H1 (cell line): ENCODE measurements around the gene CNTN5. TPM values are rescaled to one million over a fixed set of nuclear protein-coding genes. Genes with fewer than 3 reads are reported as not detected.

ENCODE experiments used
- CTCF ChIA-PET: fragments of 300-600 bp; sonication (Branson Sonifier 250); formaldehyde crosslinking; loops from one replicate; lab custom pipeline; 2021; ENCODE audit not compliant: partially characterized antibody; lab: Charles Lee
- POLR2A ChIA-PET: fragments of 300-600 bp; sonication (Branson Sonifier 250); formaldehyde crosslinking; loops from one replicate; lab custom pipeline; 2021; ENCODE audit warnings: inconsistent platforms; ENCODE audit not compliant: partially characterized antibody; lab: Charles Lee
- DNase-seq, 2 experiments: peaks; one replicate each; pipeline versions ENCODE4 v3.0.0 to v3.0.0-alpha.2; 2010 to 2022; ENCODE audit warnings: low spot score in 2 of 2, low read depth in 1 of 2, mixed read lengths in 1 of 2
- FAIRE-seq: peaks from 2 replicates; lab custom pipeline; 2011; peaks lifted over from hg19 to GRCh38; lab: Jason Lieb, UNC
- H2AFZ ChIP-seq: 2 replicates; pipeline ENCODE4 v1.8.1; 2012; ENCODE audit warnings: low read length, inconsistent platforms
- H2AK5ac ChIP-seq: 2 replicates; pipeline ENCODE4 v1.6.1; 2013; ENCODE audit warnings: low read depth, low read length
- H2BK120ac ChIP-seq: replicated peaks from 2 replicates; pipeline ENCODE3; 2013; ENCODE audit warnings: low read depth, low read length, inconsistent platforms
- H2BK12ac ChIP-seq: 2 replicates; pipeline ENCODE4 v1.6.1; 2013; ENCODE audit warnings: low read depth, low read length
- H2BK15ac ChIP-seq: 2 replicates; pipeline ENCODE4 v1.6.1; 2013; ENCODE audit warnings: low read length
- H2BK20ac ChIP-seq: 2 replicates; pipeline ENCODE4 v1.6.1; 2013; ENCODE audit warnings: low read length
- H2BK5ac ChIP-seq: 2 replicates; pipeline ENCODE4 v1.6.1; 2013; ENCODE audit warnings: low read depth, low read length
- H3K14ac ChIP-seq: 2 replicates; pipeline ENCODE4 v1.6.1; 2013; ENCODE audit warnings: inconsistent platforms; ENCODE audit not compliant: insufficient read length
- H3K18ac ChIP-seq: 2 replicates; pipeline ENCODE4 v1.6.1; 2013; ENCODE audit warnings: low read length; ENCODE audit errors: extremely low read depth
- H3K23ac ChIP-seq: 2 replicates; pipeline ENCODE4 v1.6.1; 2013; ENCODE audit warnings: inconsistent platforms; ENCODE audit not compliant: insufficient read length
- H3K23me2 ChIP-seq: 2 replicates; pipeline ENCODE4 v1.6.1; 2013; ENCODE audit warnings: low read depth, low read length
- H3K27ac ChIP-seq: 2 replicates; pipeline ENCODE4 v1.6.1; 2011; ENCODE audit warnings: low read depth, low read length, inconsistent platforms
- H3K27me3 ChIP-seq, 4 experiments: replicated peaks in 1 of 4; 1 replicate in 1 of 4; 2 replicates in 3 of 4; pipeline versions ENCODE4 v1.6.1 to v1.8.1; 2011 to 2013; ENCODE audit warnings: low read length in 3 of 4, mild to moderate bottlenecking in 3 of 4, inconsistent platforms in 2 of 4, mixed read lengths in 2 of 4, moderate library complexity in 1 of 4; ENCODE audit not compliant: control insufficient read depth in 3 of 4, insufficient read depth in 3 of 4; ENCODE audit errors: extremely low read depth in 1 of 4
- H3K36me3 ChIP-seq, 4 experiments: 2 replicates each; pipeline versions ENCODE4 v1.6.1 to v1.8.1; 2011 to 2013; ENCODE audit warnings: mild to moderate bottlenecking in 4 of 4, low read length in 3 of 4, moderate library complexity in 2 of 4, control low read depth in 1 of 4, inconsistent platforms in 1 of 4; ENCODE audit not compliant: insufficient read depth in 4 of 4, control insufficient read depth in 2 of 4
- H3K4ac ChIP-seq: replicated peaks from 2 replicates; pipeline ENCODE3; 2013; ENCODE audit warnings: low read length, low read depth, mixed read lengths, inconsistent platforms; ENCODE audit not compliant: insufficient read length
- H3K4me1 ChIP-seq, 4 experiments: replicated peaks in 1 of 4; 1 replicate in 1 of 4; 2 replicates in 3 of 4; pipeline versions ENCODE4 v1.6.1 to v1.8.1; 2011 to 2013; ENCODE audit warnings: low read length in 3 of 4, inconsistent platforms in 2 of 4, mixed read lengths in 1 of 4; ENCODE audit not compliant: insufficient read depth in 4 of 4, control insufficient read depth in 3 of 4
- H3K4me2 ChIP-seq, 2 experiments: 2 replicates each; pipeline versions ENCODE4 v1.6.1 to v1.8.1; 2011 to 2013; ENCODE audit warnings: low read depth in 2 of 2, low read length in 2 of 2, control low read depth in 1 of 2, inconsistent platforms in 1 of 2, mild to moderate bottlenecking in 1 of 2; ENCODE audit not compliant: insufficient read depth in 1 of 2
- H3K4me3 ChIP-seq, 4 experiments: fragments of 200-600, 300-600 bp in 1 of 4; sonication (generic), shearing (Covaris generic), sonication (Bioruptor Twin) in 1 of 4; 2 replicates each; pipeline versions ENCODE4 v1.5.1 to v1.8.1; 2011 to 2016; ENCODE audit warnings: low read length in 4 of 4, low read depth in 3 of 4, control low read depth in 2 of 4, inconsistent platforms in 2 of 4, mild to moderate bottlenecking in 2 of 4, mixed read lengths in 1 of 4, moderate library complexity in 1 of 4; ENCODE audit not compliant: insufficient read depth in 2 of 4; ENCODE audit errors: extremely low read depth in 1 of 4
- H3K56ac ChIP-seq: replicated peaks from 2 replicates; pipeline ENCODE3; 2013; ENCODE audit warnings: low read depth, mild to moderate bottlenecking, mixed read lengths, low read length, inconsistent platforms; ENCODE audit not compliant: insufficient read length
- H3K79me1 ChIP-seq: 2 replicates; pipeline ENCODE4 v1.6.1; 2013; ENCODE audit warnings: low read depth, low read length, control low read depth
- H3K79me2 ChIP-seq, 2 experiments: 2 replicates each; pipeline versions ENCODE4 v1.6.1 to v1.8.1; 2012 to 2013; ENCODE audit warnings: low read length in 2 of 2, mild to moderate bottlenecking in 2 of 2, inconsistent platforms in 1 of 2; ENCODE audit not compliant: insufficient read depth in 2 of 2, control insufficient read depth in 1 of 2
- H3K9ac ChIP-seq, 4 experiments: replicated peaks in 1 of 4; 1 replicate in 1 of 4; 2 replicates in 3 of 4; pipeline versions ENCODE4 v1.6.1 to v1.8.1; 2011 to 2013; ENCODE audit warnings: low read depth in 3 of 4, low read length in 3 of 4, control low read depth in 2 of 4, mild to moderate bottlenecking in 2 of 4, moderate library complexity in 2 of 4, inconsistent platforms in 1 of 4; ENCODE audit errors: extremely low read depth in 1 of 4
- H3K9me3 ChIP-seq, 2 experiments: 2 replicates each; pipeline versions ENCODE4 v1.6.1 to v1.8.1; 2012 to 2013; ENCODE audit warnings: mild to moderate bottlenecking in 2 of 2, moderate library complexity in 2 of 2, control low read depth in 1 of 2, inconsistent platforms in 1 of 2, low read depth in 1 of 2, low read length in 1 of 2, mixed read lengths in 1 of 2; ENCODE audit not compliant: insufficient read depth in 2 of 2
- H4K20me1 ChIP-seq, 2 experiments: replicated peaks in 1 of 2; 2 replicates each; pipeline versions ENCODE3 to v1.8.1; 2011 to 2013; ENCODE audit warnings: inconsistent platforms in 2 of 2, low read length in 2 of 2, mild to moderate bottlenecking in 1 of 2; ENCODE audit not compliant: insufficient read depth in 2 of 2, control insufficient read depth in 1 of 2
- H4K5ac ChIP-seq: 2 replicates; pipeline ENCODE4 v1.6.1; 2013; ENCODE audit warnings: low read length, low read depth, mixed read lengths, inconsistent platforms; ENCODE audit not compliant: insufficient read length
- H4K8ac ChIP-seq: 2 replicates; pipeline ENCODE4 v1.8.0; 2013; ENCODE audit warnings: mild to moderate bottlenecking, moderate library complexity, low read length, inconsistent platforms; ENCODE audit not compliant: insufficient read depth; ENCODE audit errors: extremely low read depth
- H4K91ac ChIP-seq: replicated peaks from 2 replicates; pipeline ENCODE3; 2013; ENCODE audit warnings: low read length, mixed read lengths, inconsistent platforms; ENCODE audit not compliant: insufficient read length
- ATF2 ChIP-seq: IDR thresholded peaks from 2 replicates; pipeline ENCODE4 v1.6.1; 2012; ENCODE audit warnings: low read length, inconsistent platforms
- CBX8 ChIP-seq: fragments of 300-800, 300-1000 bp; sonication (generic); IDR thresholded peaks from 2 replicates; pipeline ENCODE4 v1.7.1; 2016; ENCODE audit warnings: low read depth, low read length, borderline replicate concordance
- CHD2 ChIP-seq: IDR thresholded peaks from 2 replicates; pipeline ENCODE4 v1.6.1; 2012; ENCODE audit warnings: low read length, improper control_type of control experiment
- CREB1 ChIP-seq: IDR thresholded peaks from 2 replicates; pipeline ENCODE4 v1.6.1; 2012; ENCODE audit warnings: inconsistent platforms
- CTBP2 ChIP-seq: IDR thresholded peaks from 2 replicates; pipeline ENCODE4 v1.7.0; 2011; ENCODE audit warnings: borderline replicate concordance, mild to moderate bottlenecking, moderate library complexity, mixed read lengths, low read length; ENCODE audit not compliant: insufficient read depth, insufficient read length
- FOSL1 ChIP-seq: IDR thresholded peaks from 2 replicates; pipeline ENCODE4 v1.6.1; 2011; ENCODE audit warnings: mild to moderate bottlenecking, low read depth, low read length, moderate library complexity; ENCODE audit not compliant: insufficient read depth
- GTF2F1 ChIP-seq: IDR thresholded peaks from 2 replicates; pipeline ENCODE4 v1.6.1; 2012; ENCODE audit warnings: low read depth, low read length, improper control_type of control experiment, borderline replicate concordance
- KDM4A ChIP-seq: IDR thresholded peaks from one replicate; pipeline ENCODE4 v1.7.1; 2012; ENCODE audit warnings: low read depth, mild to moderate bottlenecking, moderate library complexity, low read length, inconsistent platforms; ENCODE audit not compliant: severe bottlenecking
- SP1 ChIP-seq: IDR thresholded peaks from 2 replicates; pipeline ENCODE4 v1.6.1; 2011; ENCODE audit warnings: low read depth, low read length
- TAF1 ChIP-seq: IDR thresholded peaks from 2 replicates; pipeline ENCODE4 v1.6.1; 2011; ENCODE audit warnings: mild to moderate bottlenecking, low read depth, low read length
- TEAD4 ChIP-seq: IDR thresholded peaks from 2 replicates; pipeline ENCODE4 v1.6.1; 2012; ENCODE audit warnings: low read depth, low read length, inconsistent platforms, mixed read lengths
- USF2 ChIP-seq: IDR thresholded peaks from 2 replicates; pipeline ENCODE4 v1.6.1; 2011; ENCODE audit warnings: low read length, improper control_type of control experiment
- YY1 ChIP-seq: IDR thresholded peaks from 2 replicates; pipeline ENCODE4 v1.6.1; 2011; ENCODE audit warnings: low read depth, mild to moderate bottlenecking, low read length
- WGBS, 2 experiments: shearing (Covaris generic) in 1 of 2; methylation state at CpG; one replicate each; pipeline versions ENCODE4 v1.1.6 to v1.1.7; 2013 to 2015; ENCODE audit warnings: low lambda C conversion rate in 2 of 2, mixed read lengths in 2 of 2, inconsistent platforms in 1 of 2, low coverage in 1 of 2, missing lambda C conversion rate in 1 of 2; ENCODE audit not compliant: insufficient replicate concordance in 2 of 2, insufficient coverage in 1 of 2, insufficient read length in 1 of 2; ENCODE audit errors: extremely low coverage in 1 of 2, missing lambda C conversion rate in 1 of 2; 5-methylcytosine and 5-hydroxymethylcytosine counted together
- polyA plus RNA-seq, 7 experiments: library from polyadenylated mRNA; depleted of rRNA in 3 of 7; stranded (reverse) in 5 of 7; unstranded in 2 of 7; fragments of >200 nt in 5 of 7; fragments of 200-250 nt in 2 of 7; gene quantifications; 1 replicate in 5 of 7; 2 replicates in 1 of 7; 4 replicates in 1 of 7; pipeline versions ENCODE4 v1.2.1 to v1.2.3, GENCODE V29; 2011 to 2013; ENCODE audit warnings: missing spikeins in 2 of 7, mixed read lengths in 2 of 7
- total RNA-seq: library from RNA; stranded (reverse); fragmentation: NEBNext Ultra II Directional; extraction: Animal tissue kit (Norgen Biotek cat#: 25700); gene quantifications from 2 replicates; pipeline ENCODE4 v1.2.1, GENCODE V29; 2021

The CNTN5 gene
- total and polyA plus RNA-seq, 2 of the 8 experiments (the other 6 are each of a cell fraction or from before 2014, with no cell fraction given), result not detected

GRCh38 chr11:100229086-100229485, 1208.3 kb downstream of the CNTN5 start:
- no peak overlapping the region for H2BK15ac ChIP-seq
- no peak overlapping the region for H2AK5ac ChIP-seq
- H3K18ac ChIP-seq, result no peak overlapping the region
- H3K14ac ChIP-seq, result no peak overlapping the region
- H3K4ac ChIP-seq, result no peak overlapping the region
- no peak overlapping the region for H4K5ac ChIP-seq
- H2BK120ac ChIP-seq, result no peak overlapping the region
- H2BK12ac ChIP-seq, result no peak overlapping the region
- no peak overlapping the region for H3K4me3 ChIP-seq
- no peaks in the 10 kb centered on the region for H4K20me1 ChIP-seq
- H3K4me1 ChIP-seq, result no peaks in the 10 kb centered on the region
- no peak overlapping the region for H4K8ac ChIP-seq
- H3K4me2 ChIP-seq, result no peak overlapping the region
- H2BK20ac ChIP-seq, result no peak overlapping the region
- no peaks in the 10 kb centered on the region for H3K9me3 ChIP-seq
- no peak overlapping the region for H3K56ac ChIP-seq
- CTCF ChIA-PET, result interaction anchor here (0.6 to 1.7 kb wide), 4 partner anchors 17 to 1348 kb away, joined by 3 to 4 read pairs (median 3); no protein-coding TSS in a partner anchor
- H3K79me1 ChIP-seq, result no peaks in the 10 kb centered on the region
- DNase-seq (no peak), FAIRE-seq (no peak)
- WGBS, 2 experiments, result 96% methylated on average over 1 of the region's 1 CpG; no CpG with 5 or more reads in 1 of the 2 experiments
- H3K27me3 ChIP-seq, result no peaks in the 10 kb centered on the region
- H3K9ac ChIP-seq, result no peak overlapping the region
- no peaks in the 10 kb centered on the region for H3K36me3 ChIP-seq
- POLR2A ChIA-PET, result no interaction called here
- H3K79me2 ChIP-seq, result no peaks in the 10 kb centered on the region
- H2AFZ ChIP-seq, result no peak overlapping the region
- no peak overlapping the region for H4K91ac ChIP-seq
- no peak overlapping the region for H3K23ac ChIP-seq
- no peak overlapping the region for H2BK5ac ChIP-seq
- H3K23me2 ChIP-seq, result no peaks in the 10 kb centered on the region
- H3K27ac ChIP-seq, result no peak overlapping the region
- TF ChIP-seq ATF2 (no peak), TEAD4 (no peak), USF2 (no peak), FOSL1 (no peak), CBX8 (no peak), CTBP2 (no peak), KDM4A (no peak), GTF2F1 (no peak), YY1 (no peak), CREB1 (no peak), CHD2 (no peak), TAF1 (no peak), SP1 (no peak)
